Endometrium (tissue), 2 donors: Measurements from ENCODE around the gene RIMBP2.

Source experiments
- FAIRE-seq: peaks from 2 replicates; lab custom pipeline; 2012; peaks lifted over from hg19 to GRCh38; lab: Jason Lieb, UNC
- donor health status: control.
- donor health status: control.

RIMBP2 gene

GRCh38 chr12:130566446-130567155 lies 149.5 kb downstream of the RIMBP2 start:
- no peak for FAIRE-seq

DNA sequence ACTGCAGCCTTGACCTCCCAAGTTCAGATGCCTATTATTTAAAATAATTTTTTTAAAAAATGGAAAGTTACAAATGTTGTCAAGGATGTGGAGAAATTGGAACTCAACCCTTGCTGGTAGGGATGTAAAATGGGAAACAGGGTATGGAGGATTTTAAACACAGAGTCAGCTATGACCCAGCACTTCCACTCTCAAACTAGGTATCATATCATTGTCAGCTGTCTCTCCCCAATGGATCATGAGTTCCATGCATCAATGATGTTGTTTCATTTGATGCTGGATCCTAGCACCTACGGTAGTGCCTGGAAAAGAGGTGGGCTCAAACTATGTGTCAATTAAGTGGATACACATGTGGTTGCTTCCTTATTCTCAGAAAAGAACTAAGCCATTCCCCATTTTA lies 150.9 kb downstream of the RIMBP2 start:
- FAIRE-seq: no peak

- FAIRE-seq: no peak
Measured at GRCh38 chr12:130563323-130563722, 152.8 kb downstream of the RIMBP2 start.

- FAIRE-seq: no peak
Measured at GRCh38 chr12:130562716-130563115, 153.4 kb downstream of the RIMBP2 start.

DNA sequence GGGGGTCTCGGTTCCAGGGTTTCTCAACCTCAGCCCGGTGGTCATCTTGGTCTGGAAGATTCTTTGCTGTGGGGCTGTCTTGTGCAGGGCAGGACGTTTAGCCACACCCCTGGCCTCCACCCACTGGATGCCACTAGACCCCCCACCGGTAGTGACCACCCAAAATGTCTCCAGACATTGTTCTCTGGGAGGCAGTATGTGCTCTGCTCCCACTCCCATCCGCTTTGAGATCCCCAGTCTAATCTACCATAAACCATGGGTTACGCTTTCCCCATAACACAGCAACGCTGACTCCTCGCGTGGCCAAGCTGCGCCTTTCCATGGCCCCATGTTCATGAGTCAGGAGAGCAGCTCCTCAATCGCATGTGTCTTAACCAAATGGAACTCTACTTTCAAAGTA lies 155.8 kb downstream of the RIMBP2 start:
- FAIRE-seq: no peak

DNA sequence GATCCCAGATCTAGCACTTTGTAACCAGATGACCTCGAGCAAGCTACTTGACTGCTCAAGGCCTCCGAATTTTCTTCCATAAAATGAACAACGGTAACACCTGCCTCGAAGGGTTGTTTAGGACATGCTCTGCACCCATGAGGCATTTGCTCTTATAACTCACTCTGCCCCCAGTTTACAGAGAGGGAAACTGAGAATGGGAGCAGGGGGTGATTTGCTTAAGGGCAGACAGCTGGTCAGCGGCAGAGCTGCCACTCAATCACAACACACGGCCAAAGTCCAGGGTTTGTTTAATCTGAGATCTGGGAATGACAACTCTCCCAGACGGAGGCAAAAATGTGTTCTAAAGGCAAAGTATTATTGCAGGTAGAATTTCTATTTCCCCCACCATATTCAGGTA lies 156.3 kb downstream of the RIMBP2 start:
- FAIRE-seq: no peak

GRCh38 chr12:130557886-130558765 lies 158.0 kb downstream of the RIMBP2 start:
- FAIRE-seq: no peak

GRCh38 chr12:130557201-130557600 lies 158.9 kb downstream of the RIMBP2 start:
- FAIRE-seq: no peak

DNA sequence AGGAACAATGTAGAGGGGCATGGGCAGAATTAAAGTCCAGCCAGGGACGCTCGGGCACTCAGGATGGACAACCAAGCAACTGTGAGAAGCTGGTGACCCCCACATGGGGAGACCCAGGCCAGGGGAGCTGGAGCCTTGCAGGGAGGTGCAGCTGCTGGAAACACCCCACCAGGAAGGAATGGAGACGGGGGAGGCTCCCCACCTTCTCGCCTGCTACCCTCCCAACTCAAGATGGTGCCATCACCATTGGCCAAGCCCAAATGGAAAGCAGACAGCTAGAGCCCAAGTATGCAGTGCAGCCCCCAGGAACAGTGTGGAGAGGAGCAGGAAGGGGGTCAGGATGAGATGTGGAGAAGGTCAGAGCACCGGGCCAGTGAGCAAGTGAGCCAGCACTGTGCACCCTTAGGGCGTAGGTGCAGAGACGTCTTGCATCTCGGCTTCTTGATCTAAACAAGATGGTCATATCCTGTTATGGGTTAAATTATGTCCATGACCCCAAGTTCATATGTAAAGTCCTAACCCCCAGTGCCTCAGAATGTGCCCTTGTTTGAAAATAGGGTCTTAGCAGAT lies 159.5 kb downstream of the RIMBP2 start:
- FAIRE-seq: no peak

- FAIRE-seq: no peak
Measured at GRCh38 chr12:130555628-130556485, 160.2 kb downstream of the RIMBP2 start.

DNA sequence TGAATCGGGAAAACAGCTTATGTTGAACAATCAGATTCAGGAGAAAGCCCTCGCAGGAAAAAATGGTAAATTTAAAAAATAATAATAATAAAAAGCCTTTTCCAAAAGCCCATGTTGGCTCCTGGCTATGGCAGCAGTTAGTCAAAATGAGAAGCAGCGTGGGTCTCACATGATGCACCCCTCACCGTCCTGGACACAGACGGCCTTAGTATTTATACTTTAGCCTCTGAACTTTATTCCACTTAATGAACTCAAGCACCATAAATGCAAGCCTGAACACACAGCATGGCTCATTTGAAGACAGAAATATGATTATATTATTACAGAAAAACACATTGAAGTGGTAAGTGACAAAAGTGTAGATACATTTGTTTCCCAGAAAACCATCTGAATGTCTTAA lies 160.9 kb downstream of the RIMBP2 start:
- FAIRE-seq: no peak

DNA sequence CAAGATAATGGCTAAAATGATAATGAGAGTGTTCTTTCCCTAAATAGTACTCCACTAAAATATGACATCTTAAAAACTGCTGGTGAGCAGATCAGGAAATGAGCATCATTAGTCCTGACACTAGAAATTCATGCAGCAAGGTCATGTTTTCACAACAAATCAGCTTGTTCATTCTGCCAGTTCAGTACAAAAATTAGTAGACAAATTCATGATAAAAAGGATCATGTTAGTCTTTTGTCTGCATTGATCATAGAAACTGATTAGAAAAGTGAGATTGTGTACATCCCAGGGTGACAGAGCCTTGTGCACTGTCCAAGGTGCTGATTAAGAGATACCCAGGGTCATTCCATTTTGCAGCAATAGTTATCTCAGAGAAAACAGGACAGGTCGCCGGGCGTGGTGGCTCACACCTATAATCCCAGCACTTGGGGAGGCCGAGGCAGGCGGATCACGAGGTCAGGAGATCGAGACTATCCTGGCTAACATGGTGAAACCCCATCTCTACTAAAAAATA lies 163.6 kb downstream of the RIMBP2 start:
- FAIRE-seq: no peak

DNA sequence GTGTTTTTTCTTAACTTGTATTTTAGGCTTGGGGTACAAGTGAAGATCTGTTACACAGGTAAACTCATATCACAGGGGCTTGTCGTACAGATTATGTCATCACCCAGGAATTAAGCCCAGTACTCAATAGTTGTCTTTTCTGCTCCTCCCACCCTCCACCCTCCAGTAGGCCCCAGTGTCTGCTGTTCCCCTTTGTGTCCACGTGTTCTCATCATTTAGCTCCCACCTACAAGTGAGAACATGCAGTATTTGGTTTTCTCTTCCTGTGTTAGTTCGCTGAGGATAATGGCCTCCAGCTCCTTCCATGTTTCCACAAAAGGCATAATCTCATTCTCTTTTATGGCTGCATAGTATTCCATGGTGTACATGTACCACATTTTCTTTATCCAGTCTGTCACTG lies 166.7 kb downstream of the RIMBP2 start:
- FAIRE-seq: no peak

- no peak for FAIRE-seq
Measured at GRCh38 chr12:130547480-130548155, 168.5 kb downstream of the RIMBP2 start.

- FAIRE-seq: no peak
Measured at GRCh38 chr12:130546494-130546893, 169.6 kb downstream of the RIMBP2 start.

- FAIRE-seq: no peak
Measured at GRCh38 chr12:130545475-130545874, 170.6 kb downstream of the RIMBP2 start.

GRCh38 chr12:130540376-130540775 lies 175.7 kb downstream of the RIMBP2 start:
- no peak for FAIRE-seq

- no peak for FAIRE-seq
Measured at GRCh38 chr12:130538343-130539095, 177.6 kb downstream of the RIMBP2 start.

- no peak for FAIRE-seq
Measured at GRCh38 chr12:130537655-130538054, 178.4 kb downstream of the RIMBP2 start.

- FAIRE-seq: no peak
Measured at GRCh38 chr12:130537051-130537450, 179.0 kb downstream of the RIMBP2 start.

DNA sequence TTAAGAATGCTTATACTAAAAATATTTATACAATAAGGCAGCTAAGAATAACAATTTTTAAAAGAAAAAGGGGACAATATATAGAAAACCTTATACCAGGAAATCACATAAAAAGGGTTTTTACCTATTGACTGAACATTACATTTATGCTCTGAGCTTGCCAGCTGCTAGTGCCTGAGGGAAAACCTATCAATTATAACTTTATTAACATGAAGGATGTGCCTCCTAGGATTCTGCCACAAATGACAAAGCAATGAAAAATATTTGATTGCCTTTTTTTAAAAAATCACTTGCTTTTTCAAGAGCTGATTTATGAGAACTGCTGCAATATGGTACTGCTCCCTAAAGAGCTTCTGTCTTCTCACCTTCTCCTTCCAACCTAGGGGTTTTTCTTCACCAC lies 185.7 kb downstream of the RIMBP2 start:
- no peak for FAIRE-seq
